MCF 10A (cell line): ENCODE measurements around the gene ASTN2. TPM values are rescaled to one million over a fixed set of nuclear protein-coding genes. Genes with fewer than 3 reads are reported as not detected.
"Not testable (repeated sequence)": the region's sequence is repeated elsewhere in the genome, so short reads cannot be mapped to it uniquely, and the experiment has no call there.

Source experiments
- BruUV-seq: library from RNA; stranded (reverse); fragments of 400-500 nt; replicated peaks from 2 replicates; lab custom pipeline; 2021; lab: Mats Ljungman, UMichigan
- CTCF ChIA-PET: fragments of 300-600 bp; sonication (Branson Sonifier 250); formaldehyde crosslinking; extraction: SDS; loops from one replicate; lab custom pipeline; 2021; ENCODE audit warnings: antibody characterized with exemption, inconsistent platforms; lab: Yijun Ruan, JAX
- POLR2A ChIA-PET: fragments of 300-600, 350-650 bp; sonication (Branson Sonifier 250); formaldehyde crosslinking; extraction: SDS; loops from one replicate; lab custom pipeline; 2020; ENCODE audit warnings: antibody characterized with exemption, inconsistent platforms; lab: Yijun Ruan, JAX
- DNase-seq: peaks from one replicate; pipeline ENCODE4 v3.0.0-alpha.2; 2018; ENCODE audit not compliant: unreplicated experiment
- H3K27ac Mint-ChIP-seq: one replicate; pipeline ENCODE4 v1.8.0; 2022; ENCODE audit warnings: mild to moderate bottlenecking, low read depth, mixed read lengths; ENCODE audit not compliant: unreplicated experiment
- H3K27me3 Mint-ChIP-seq: one replicate; pipeline ENCODE4 v1.8.0; 2022; ENCODE audit warnings: mixed read lengths; ENCODE audit not compliant: insufficient read depth, unreplicated experiment
- H3K36me3 Mint-ChIP-seq: one replicate; pipeline ENCODE4 v1.8.0; 2022; ENCODE audit warnings: mild to moderate bottlenecking, moderate library complexity, mixed read lengths; ENCODE audit not compliant: insufficient read depth, unreplicated experiment
- H3K4me1 Mint-ChIP-seq: one replicate; pipeline ENCODE4 v1.8.0; 2022; ENCODE audit warnings: mixed read lengths; ENCODE audit not compliant: insufficient read depth, unreplicated experiment
- H3K4me3 Mint-ChIP-seq: one replicate; pipeline ENCODE4 v1.8.0; 2022; ENCODE audit warnings: mild to moderate bottlenecking, moderate library complexity, mixed read lengths; ENCODE audit not compliant: unreplicated experiment
- H3K9me3 Mint-ChIP-seq: one replicate; pipeline ENCODE4 v1.8.0; 2022; ENCODE audit warnings: mixed read lengths; ENCODE audit not compliant: unreplicated experiment
- CTCF ChIP-seq: fragments of 200-600 bp; IDR thresholded peaks from one replicate; pipeline ENCODE4 v1.8.0; 2022; ENCODE audit warnings: antibody characterized with exemption, mild to moderate bottlenecking; ENCODE audit not compliant: unreplicated experiment
- intact Hi-C: fragments of 100-400 bp; cut with micrococcal nuclease; formaldehyde crosslinking; loops from 2 replicates; pipeline ENCODE4 v1.14.1; 2022
- total RNA-seq: library from RNA; stranded (reverse); gene quantifications from 2 replicates; pipeline ENCODE4 v1.2.3, GENCODE V29; 2022

The ASTN2 gene
- total RNA-seq, 1 experiment from 2014 or later: 1.8 TPM

DNA sequence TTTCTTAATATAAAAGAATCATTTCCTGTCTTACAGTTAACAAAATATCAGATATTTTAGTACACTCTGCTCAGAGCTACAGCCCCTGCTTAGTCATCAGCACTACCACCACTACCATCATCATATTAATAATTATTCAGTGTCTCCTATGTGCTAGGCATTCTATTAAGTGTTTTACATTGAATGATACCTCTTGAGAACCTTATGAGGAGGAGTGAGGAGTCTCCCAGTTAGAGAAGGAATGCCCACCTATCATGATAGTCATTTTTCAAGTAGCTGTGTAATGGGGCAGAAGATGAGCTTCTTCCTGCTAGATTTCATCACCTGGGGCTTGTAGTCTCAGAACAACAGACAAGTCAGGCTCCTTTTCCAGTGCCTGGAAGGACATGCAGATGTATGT lies 489.7 kb downstream of the ASTN2 start:
- BruUV-seq: no TSS peak
- POLR2A ChIA-PET: interaction anchor here (0.5 kb wide), 1 partner anchor 61 kb away, joined by 3 read pairs; no protein-coding TSS in a partner anchor

DNA sequence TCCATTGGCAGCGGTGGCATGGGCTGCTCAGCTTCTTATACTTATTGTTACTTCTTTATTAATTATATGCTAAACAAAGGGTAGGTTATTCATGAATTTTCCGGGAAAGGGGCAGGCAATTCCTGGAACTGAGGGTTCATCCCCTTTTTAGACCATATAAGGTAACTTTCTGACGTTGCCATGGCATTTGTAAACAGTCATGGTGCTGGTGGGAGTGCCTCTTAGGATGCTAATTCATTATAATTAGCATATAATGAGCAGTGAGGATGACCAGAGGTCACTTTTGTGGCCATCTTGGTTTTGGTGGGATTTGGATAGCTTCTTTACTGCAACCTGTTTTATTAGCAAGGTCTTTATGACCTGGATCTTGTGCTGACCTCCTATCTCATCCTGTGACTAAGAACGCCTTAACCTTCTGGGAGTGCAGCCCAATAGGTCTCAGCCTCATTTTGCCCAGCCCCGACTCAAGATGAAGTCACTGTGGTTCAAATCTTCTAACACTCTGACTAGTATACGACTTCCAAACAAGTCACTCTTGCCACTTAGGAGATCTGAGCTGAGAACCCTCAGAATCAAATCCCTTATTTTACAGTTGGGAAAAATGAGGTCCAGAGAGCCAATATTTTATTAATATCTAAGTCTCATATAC lies 490.3 kb downstream of the ASTN2 start:
- CTCF ChIA-PET: interaction anchor here (0.6 to 0.8 kb wide), 3 partner anchors 12 to 187 kb away, joined by 3 to 4 read pairs (median 3); no protein-coding TSS in a partner anchor
- H3K27ac Mint-ChIP-seq: no peak overlapping the region
- intact Hi-C loops: no loop called here

More for the DNA sequence above, 489.7 kb downstream of the ASTN2 start:
- H3K27me3 Mint-ChIP-seq: no peaks in the 10 kb centered on the region
- no peaks in the 10 kb centered on the region for H3K36me3 Mint-ChIP-seq
- H3K9me3 Mint-ChIP-seq: no peaks in the 10 kb centered on the region
- CTCF ChIA-PET: interaction anchor here (0.6 to 1.2 kb wide), 4 partner anchors 12 to 187 kb away, joined by 3 to 4 read pairs (median 3); no protein-coding TSS in a partner anchor
- peaks cover 11% of the 10 kb centered on the region for H3K4me1 Mint-ChIP-seq
- no peak overlapping the region for H3K4me3 Mint-ChIP-seq
- intact Hi-C loops: no loop called here
- TF ChIP-seq CTCF: no peak
- DNase-seq: no peak
- no peak overlapping the region for H3K27ac Mint-ChIP-seq

DNA sequence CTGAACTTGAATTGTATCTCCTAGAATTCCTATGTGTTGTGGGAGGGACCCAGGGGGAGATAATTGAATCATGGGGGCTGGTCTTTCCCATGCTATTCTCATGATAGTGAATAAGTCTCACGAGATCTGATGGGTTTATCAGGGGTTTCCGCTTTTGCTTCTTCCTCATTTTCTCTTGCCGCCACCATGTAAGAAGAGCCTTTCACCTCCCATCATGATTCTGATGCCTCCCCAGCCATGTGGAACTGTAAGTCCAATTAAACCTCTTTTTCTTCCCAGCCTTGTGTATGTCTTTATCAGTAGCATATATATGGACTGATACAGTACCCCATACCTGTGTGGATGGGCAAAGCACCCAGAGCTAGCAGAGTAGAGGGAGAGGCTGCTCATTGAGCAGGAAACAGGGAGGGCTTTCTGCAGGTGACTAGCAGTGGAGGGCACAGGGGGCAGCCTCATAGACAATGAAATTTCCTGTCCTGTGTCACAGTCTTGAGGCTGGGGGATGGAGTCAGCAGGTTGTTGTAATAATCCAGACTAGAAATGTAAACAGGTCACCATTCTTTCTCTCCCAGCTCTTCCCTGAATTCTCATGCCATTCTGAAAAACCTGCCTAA lies 496.9 kb downstream of the ASTN2 start:
- H3K27ac Mint-ChIP-seq, H3K4me1 Mint-ChIP-seq, H3K9me3 Mint-ChIP-seq, H3K36me3 Mint-ChIP-seq, H3K4me3 Mint-ChIP-seq, BruUV-seq, H3K27me3 Mint-ChIP-seq, DNase-seq, intact Hi-C loops: not testable (repeated sequence)
- ChIA-PET CTCF (interaction anchor here (0.5 kb wide), 1 partner anchor 28 kb away, joined by 3 read pairs; no protein-coding TSS in a partner anchor), POLR2A (interaction anchor here (1.0 kb wide), 1 partner anchor 162 kb away, joined by 3 read pairs; no protein-coding TSS in a partner anchor)

More for the DNA sequence above, 490.3 kb downstream of the ASTN2 start:
- BruUV-seq: no TSS peak
- no peaks in the 10 kb centered on the region for H3K36me3 Mint-ChIP-seq
- no peak for DNase-seq
- H3K27me3 Mint-ChIP-seq: no peaks in the 10 kb centered on the region
- POLR2A ChIA-PET: no interaction called here
- no peaks in the 10 kb centered on the region for H3K9me3 Mint-ChIP-seq
- H3K4me3 Mint-ChIP-seq: no peak overlapping the region
- peaks cover 11% of the 10 kb centered on the region for H3K4me1 Mint-ChIP-seq
- TF ChIP-seq CTCF: no peak

GRCh38 chr9:116913536-116913935 lies 501.3 kb downstream of the ASTN2 start:
- ChIA-PET POLR2A (no interaction called here), CTCF (interaction anchor here (0.8 kb wide), 1 partner anchor 962 kb away, joined by 3 read pairs; no protein-coding TSS in a partner anchor)
- no peaks in the 10 kb centered on the region for H3K4me1 Mint-ChIP-seq
- no peak for TF ChIP-seq CTCF
- H3K27ac Mint-ChIP-seq: no peak overlapping the region
- no peak for DNase-seq
- H3K4me3 Mint-ChIP-seq: no peak overlapping the region
- H3K27me3 Mint-ChIP-seq: no peaks in the 10 kb centered on the region
- no peaks in the 10 kb centered on the region for H3K9me3 Mint-ChIP-seq
- no TSS peak for BruUV-seq
- intact Hi-C loops: no loop called here
- H3K36me3 Mint-ChIP-seq: peaks cover 6% of the 10 kb centered on the region
